Heart left ventricle (tissue), 16 donors: Measurements from ENCODE around the gene METTL4. TPM values are rescaled to one million over a fixed set of nuclear protein-coding genes. Genes with fewer than 3 reads are reported as not detected.

Experiments
- ATAC-seq, 4 donors: fragments of 200-7000 bp; cut with Tn5 transposase; one replicate each; pipeline ENCODE4 v1.9.1; 2020 to 2022; ENCODE audit warnings: moderate library complexity in 4 of 4, mild to moderate bottlenecking in 3 of 4, moderate number of reproducible peaks in 1 of 4
- DNase-seq, 5 donors: peaks; one replicate each; pipeline ENCODE4 v3.0.0-alpha.2; 2020
- H3K27ac ChIP-seq, 12 donors: fragments of 200-600 bp; sonication (generic) in 4 of 12; one replicate each; pipeline versions ENCODE4 v1.5.0 to v1.8.0; 2016 to 2022; ENCODE audit warnings: mild to moderate bottlenecking in 2 of 12
- H3K27me3 ChIP-seq, 9 donors: fragments of 200-600 bp; sonication (generic) in 2 of 9; one replicate each; pipeline versions ENCODE4 v1.5.1 to v1.8.0; 2016 to 2022; ENCODE audit warnings: mild to moderate bottlenecking in 3 of 9
- H3K36me3 ChIP-seq, 9 donors: fragments of 200-600 bp; sonication (generic) in 2 of 9; one replicate each; pipeline versions ENCODE4 v1.5.0 to v1.8.0; 2018 to 2022; ENCODE audit warnings: mild to moderate bottlenecking in 2 of 9
- H3K4me1 ChIP-seq, 12 donors: fragments of 200-600 bp; sonication (generic) in 4 of 12; one replicate each; pipeline versions ENCODE4 v1.5.0 to v1.8.0; 2016 to 2022; ENCODE audit warnings: mild to moderate bottlenecking in 3 of 12
- H3K4me3 ChIP-seq, 12 donors: fragments of 200-600 bp; sonication (generic) in 4 of 12; one replicate each; pipeline versions ENCODE4 v1.5.0 to v1.8.0; 2017 to 2022; ENCODE audit warnings: mild to moderate bottlenecking in 9 of 12, moderate library complexity in 4 of 12
- H3K9me3 ChIP-seq, 12 donors: fragments of 200-600 bp; sonication (generic) in 4 of 12; one replicate each; pipeline versions ENCODE4 v1.5.0 to v1.8.0; 2016 to 2022; ENCODE audit warnings: mild to moderate bottlenecking in 1 of 12
- CTCF ChIP-seq, 12 donors: fragments of 200-600 bp; sonication (generic) in 4 of 12; IDR thresholded peaks; one replicate each; pipeline versions ENCODE4 v1.5.0 to v1.8.0; 2018 to 2022; ENCODE audit warnings: antibody characterized with exemption in 12 of 12, mild to moderate bottlenecking in 5 of 12
- POLR2A ChIP-seq, 2 donors: fragments of 450-650 bp; IDR thresholded peaks; one replicate each; pipeline ENCODE4 v1.6.1; 2017; ENCODE audit warnings: antibody characterized with exemption in 2 of 2, mild to moderate bottlenecking in 2 of 2, moderate library complexity in 2 of 2
- whole genome bisulfite sequencing, 4 donors: extraction: QIAGEN DNeasy Blood & Tissue Kit in 2 of 4; methylation state at CpG; one replicate each; pipeline versions ENCODE4 v1.1.5 to v1.1.7; 2013 to 2018; 5-methylcytosine and 5-hydroxymethylcytosine counted together
- intact Hi-C, 10 donors: fragments of 100-400 bp; cut with DNase I; formaldehyde crosslinking; loops; one replicate each; pipeline versions ENCODE4 v1.11.1 to v1.14.2; 2022
- polyA plus RNA-seq, 2 donors: library from polyadenylated mRNA; stranded (reverse); fragments of 200-250 nt; gene quantifications; one replicate each; pipeline ENCODE4 v1.2.3, GENCODE V29; 2013
- total RNA-seq, 9 donors: library from RNA; depleted of rRNA in 2 of 9; stranded (reverse); fragments of >200 nt in 2 of 9; fragmentation: NEBNext Ultra II Directional in 3 of 9; extraction: Animal tissue kit (Norgen Biotek cat#: 25700) in 3 of 9; gene quantifications; one replicate each; pipeline versions ENCODE4 v1.1.0 to v1.2.4, GENCODE V29; 2016 to 2023
- donor health status: ischemic (EF 13 %, LVEDD 7.1; RV severe dilation, severe dysfunction).
- donor health status: healthy with polysubstance abuse.
- donor health status: DM: no; HTN: yes; CAD: no.
- donor health status: DM: no; HTN: no; CAD: no.
- donor health status: ischemic (EF 25% LVEDD 6.9; RV normal size, moderate dysfunction).
- donor health status: ischemic (EF 25% LVEDD 5.7; RV mildly dilated, moderate dysfunction).
- donor health status: healthy.
- donor health status: DM: yes; HTN: yes; CAD: no.
- donor health status: ischemic (EF 35%, LVEDD 5.7; RV mildly dilated, moderate dysfunction).
- donor health status: nonischemic (EF 11% LVEDD 7.7; RV severe dilation, severe dysfunction).
- donor health status: DM: yes; HTN: yes; CAD: no.
- donor health status: PGD.
- donor health status: ischemic (EF 29% LVEDD 5.4; RV normal size, mild dysfunction).
- donor health status: nonischemic (EF 23%, LVEDD 6.1; RV moderate dilation, normal function).

METTL4 gene
- total and polyA plus RNA-seq, 11 donors: 3.1 to 10.3 (median 5.8) TPM

DNA sequence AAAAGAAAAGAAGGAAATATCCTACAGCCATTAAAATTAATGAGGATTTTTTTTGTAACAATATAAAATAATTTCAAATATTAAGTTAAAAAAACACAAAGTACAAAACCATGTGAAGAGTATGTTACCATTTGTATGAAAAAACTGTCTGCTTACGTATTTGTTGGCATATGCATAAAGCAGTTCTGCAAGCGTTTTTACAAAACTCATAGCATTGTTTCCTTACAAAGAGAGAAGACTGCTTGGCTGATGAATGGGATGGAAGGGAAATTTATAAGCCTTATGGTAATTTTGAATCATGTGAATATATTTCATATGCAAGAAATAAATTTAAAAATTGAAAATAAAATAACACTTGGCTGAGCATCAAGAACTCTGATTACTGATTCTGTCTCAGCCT is 63.1 kb downstream of the METTL4 start:
- Histone ChIP-seq H3K27me3 (no peaks in the 10 kb centered on the region), H3K4me1 (no peaks in the 10 kb centered on the region), H3K27ac (no peak overlapping the region), H3K36me3 (no peaks in the 10 kb centered on the region), H3K4me3 (no peak overlapping the region), H3K9me3 (no peaks in the 10 kb centered on the region)
- DNase-seq (no peak), ATAC-seq (no peak)
- 93 to 95% (median 95%) methylated on average over 2 of the region's 2 CpGs for WGBS, 4 donors
- TF ChIP-seq POLR2A (IDR thresholded peaks at IDR 0.05): no peak
- no peak for TF ChIP-seq CTCF (IDR thresholded peaks at IDR 0.05)
- intact Hi-C loops: no loop called here

GRCh38 chr18:2504642-2505041 is 66.7 kb downstream of the METTL4 start:
- intact Hi-C loops: no loop called here
- no peaks in the 10 kb centered on the region for H3K9me3 ChIP-seq
- H3K36me3 ChIP-seq: no peaks in the 10 kb centered on the region
- DNase-seq (no peak), ATAC-seq (no peak)
- 61 to 68% (median 64%) methylated on average over 1 of the region's 1 CpG for WGBS, 4 donors
- H3K27me3 ChIP-seq: no peaks in the 10 kb centered on the region
- no peak overlapping the region for H3K4me3 ChIP-seq
- no peak overlapping the region for H3K27ac ChIP-seq
- no peaks in the 10 kb centered on the region for H3K4me1 ChIP-seq
- TF ChIP-seq POLR2A (IDR thresholded peaks at IDR 0.05): no peak
- no peak for TF ChIP-seq CTCF (IDR thresholded peaks at IDR 0.05)

DNA sequence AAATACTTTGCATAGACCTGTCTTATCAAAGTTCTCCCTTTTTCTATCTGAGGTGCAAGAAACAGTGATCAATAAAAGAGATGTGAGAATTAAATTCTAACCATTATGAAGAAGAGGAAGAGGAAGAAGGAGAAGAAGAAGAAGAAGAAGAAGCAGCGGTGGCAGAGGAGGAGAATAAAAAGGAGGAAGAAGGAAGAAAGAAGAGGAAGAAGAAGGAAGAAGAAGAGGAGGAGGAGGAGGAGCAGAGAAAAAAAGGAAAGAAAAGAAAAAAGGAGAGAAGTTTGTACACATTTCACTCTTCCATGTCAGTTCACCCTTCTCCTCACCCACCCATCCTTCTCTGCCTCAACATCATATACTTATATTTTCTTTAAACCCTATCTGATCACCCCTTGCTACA is 68.4 kb downstream of the METTL4 start:
- DNase-seq (no peak), ATAC-seq (no peak)
- H3K27ac ChIP-seq: no peak overlapping the region
- intact Hi-C loops: no loop called here
- no peaks in the 10 kb centered on the region for H3K27me3 ChIP-seq
- H3K4me1 ChIP-seq: no peaks in the 10 kb centered on the region
- 68 to 92% (median 84%) methylated on average over 1 of the region's 1 CpG for WGBS, 4 donors
- H3K36me3 ChIP-seq: no peaks in the 10 kb centered on the region
- H3K4me3 ChIP-seq: no peak overlapping the region
- H3K9me3 ChIP-seq: no peaks in the 10 kb centered on the region
- TF ChIP-seq CTCF (IDR thresholded peaks at IDR 0.05) (no peak), POLR2A (IDR thresholded peaks at IDR 0.05) (no peak)

GRCh38 chr18:2502394-2502793 is 68.9 kb downstream of the METTL4 start:
- no peak for ATAC-seq

More at GRCh38 chr18:2502394-2502793, 68.9 kb downstream of the METTL4 start:
- 58 to 76% (median 71%) methylated on average over 3 of the region's 3 CpGs for WGBS, 4 donors
- Histone ChIP-seq H3K4me3 (no peak overlapping the region), H3K27ac (no peak overlapping the region), H3K4me1 (no peaks in the 10 kb centered on the region), H3K36me3 (no peaks in the 10 kb centered on the region), H3K9me3 (no peaks in the 10 kb centered on the region), H3K27me3 (no peaks in the 10 kb centered on the region)
- TF ChIP-seq CTCF (IDR thresholded peaks at IDR 0.05) (no peak), POLR2A (IDR thresholded peaks at IDR 0.05) (no peak)
- DNase-seq: no peak
- intact Hi-C loops: no loop called here
